ENCODE data around the gene TTC22.

GRCh38 chr1:54781023-54781723 lies 19.9 kb downstream of the TTC22 start:
- TF ChIP-seq CTCF (IDR thresholded peaks at IDR 0.05): no peak
- TF ChIP-seq POLR2AphosphoS5 (IDR thresholded peaks at IDR 0.05): no peak
- no peak for TF ChIP-seq POLR2A (IDR thresholded peaks at IDR 0.05; ENCODE audit: low read depth)

Data from esophagus muscularis mucosa (tissue), 3 donors.